NCI-H446 treated with DMSO at 0.1 percent for 48 hours (cell line): ENCODE data around the gene SNX10.

Experiments
- DNase-seq: peaks from one replicate; lab custom pipeline; 2025; lab: John Stamatoyannopoulos, UW

Gene SNX10

DNA sequence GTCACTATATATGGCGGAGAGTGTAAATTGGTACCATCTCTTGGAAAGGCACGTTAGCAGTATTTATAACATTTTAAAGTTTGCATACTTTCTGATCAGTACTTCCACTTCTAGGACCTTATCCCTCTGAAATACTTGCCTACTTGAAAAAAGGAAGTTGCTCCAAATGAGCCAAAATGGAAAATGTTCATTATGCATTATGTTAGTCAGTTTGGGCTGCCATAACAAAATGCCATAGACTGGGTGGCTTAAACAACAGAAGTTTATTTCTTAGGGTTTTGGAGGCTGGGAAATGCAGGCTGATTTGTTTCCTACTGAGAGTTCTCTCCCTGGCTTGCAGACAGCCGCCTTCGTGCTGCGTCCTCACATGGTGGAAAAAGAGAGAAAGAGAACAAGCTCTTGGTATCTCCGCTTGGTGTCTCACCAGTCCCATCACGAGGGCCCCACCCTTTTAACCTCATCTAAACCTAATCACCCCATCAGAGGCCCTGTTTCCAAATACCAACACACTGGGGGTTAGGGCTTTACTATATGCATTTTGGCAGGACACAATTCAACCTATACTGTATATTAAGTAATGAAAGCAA lies 6.9 kb downstream of the SNX10 start:
- no peak for DNase-seq

DNA sequence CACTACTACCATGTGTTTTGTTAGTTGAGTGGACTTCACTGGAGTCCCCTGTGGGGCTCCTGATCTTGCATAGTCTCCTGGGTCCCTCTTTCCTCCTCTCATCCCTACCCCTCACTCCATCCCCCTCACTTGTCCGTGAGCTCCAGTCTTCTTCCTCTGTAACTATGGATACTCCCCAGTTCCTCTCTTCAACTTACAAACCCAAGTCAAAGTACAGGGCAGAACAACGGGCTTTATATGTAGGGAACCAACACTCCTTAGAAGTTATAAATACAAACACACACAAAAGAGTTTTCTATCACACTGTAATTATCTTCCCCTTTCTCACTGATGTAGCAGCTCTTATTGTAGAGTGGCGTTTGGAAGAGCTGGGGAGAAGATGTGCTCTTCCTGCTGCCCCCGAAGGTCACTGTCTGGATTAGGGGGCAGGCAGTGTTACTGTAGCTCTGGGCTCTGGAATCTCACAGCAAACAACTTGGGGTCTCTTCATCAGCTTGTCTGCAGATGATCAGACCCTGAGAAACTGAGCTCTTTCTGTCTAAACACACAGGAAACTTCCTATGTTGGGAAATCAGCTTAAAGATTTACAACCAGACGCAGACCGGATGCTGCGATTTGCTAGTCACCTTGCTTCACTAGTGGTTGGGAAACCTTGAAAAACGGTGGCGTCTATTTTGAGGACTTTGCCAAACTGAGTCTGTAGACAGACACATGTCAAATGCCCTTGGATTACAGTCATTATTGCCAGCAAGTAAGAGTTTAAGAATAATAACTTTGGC lies 13.6 kb downstream of the SNX10 start:
- no peak for DNase-seq

DNA sequence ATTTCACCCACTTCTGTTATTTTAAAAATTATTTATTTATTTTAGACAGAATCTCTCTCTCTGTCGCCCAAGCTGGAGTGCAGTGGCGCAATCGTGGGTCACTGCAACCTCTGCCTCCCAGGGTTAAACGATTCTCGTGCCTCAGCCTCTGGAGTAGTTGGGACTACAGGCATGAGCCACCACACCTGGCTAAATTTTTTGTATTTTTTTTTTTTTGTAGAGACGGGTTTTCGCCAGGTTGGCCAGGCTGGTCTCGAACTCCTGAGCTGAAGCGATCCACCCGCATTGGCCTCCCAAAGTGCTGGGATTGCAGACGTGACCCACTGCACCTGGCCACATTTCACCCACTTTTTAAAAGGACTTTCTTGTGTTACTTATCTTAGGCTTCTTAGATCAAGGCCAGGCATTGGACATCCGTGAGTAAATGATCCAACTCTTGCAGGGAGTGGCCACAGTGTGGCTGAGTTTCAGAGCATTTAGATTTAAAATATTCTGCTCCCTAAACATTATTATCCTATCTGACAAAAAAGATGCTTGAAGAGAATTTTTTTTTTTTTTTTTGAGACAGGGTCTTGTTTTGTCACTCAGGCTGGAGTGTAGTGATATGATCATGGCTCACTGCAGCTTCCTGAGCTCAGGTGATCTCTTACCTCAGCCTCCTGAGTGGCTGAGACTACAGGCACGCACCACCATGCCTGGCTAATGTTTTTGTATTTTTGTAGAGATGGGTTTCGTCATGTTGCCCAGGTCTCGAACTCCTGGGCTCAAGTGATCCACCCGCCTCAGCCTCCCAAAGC lies 14.4 kb downstream of the SNX10 start:
- no peak for DNase-seq

DNA sequence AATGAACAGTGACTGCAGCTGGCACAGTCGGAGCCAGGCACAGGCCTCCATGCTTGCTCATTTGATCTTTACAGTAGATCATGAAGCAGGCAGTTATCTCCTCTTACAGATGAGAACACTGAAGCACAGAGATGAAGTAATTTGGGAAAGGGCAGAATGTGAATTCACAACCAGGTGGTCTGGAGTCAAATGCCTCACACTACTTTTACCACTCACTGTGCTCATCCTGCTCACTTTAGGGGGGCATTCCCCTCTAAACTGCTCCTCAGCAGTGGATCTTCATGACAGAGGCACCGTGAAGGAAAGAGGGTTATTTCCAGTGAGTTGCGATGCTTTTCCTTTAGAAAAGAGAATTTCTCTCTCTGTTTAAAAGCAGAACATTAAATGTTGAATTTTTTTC lies 15.1 kb downstream of the SNX10 start:
- no peak for DNase-seq

DNA sequence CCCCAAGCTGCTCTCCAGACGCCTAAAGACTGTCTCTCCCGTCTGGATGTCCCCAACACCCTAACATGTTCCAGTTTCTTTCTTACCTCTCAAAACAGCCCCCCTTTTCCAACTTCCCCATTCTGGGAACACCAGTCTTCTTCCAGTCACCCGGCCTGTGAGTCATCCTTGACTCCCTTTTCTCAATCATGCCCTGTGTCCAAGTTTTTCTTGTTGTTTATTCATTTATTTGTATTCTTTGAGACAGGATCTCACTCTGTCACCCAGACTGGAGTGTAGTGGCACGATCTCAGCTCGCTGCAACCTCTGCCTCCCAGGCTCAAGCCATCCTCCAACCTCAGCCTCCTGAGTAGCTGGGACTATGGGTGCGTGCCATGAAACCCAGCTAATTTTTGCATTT lies 15.6 kb downstream of the SNX10 start:
- DNase-seq, result no peak

DNA sequence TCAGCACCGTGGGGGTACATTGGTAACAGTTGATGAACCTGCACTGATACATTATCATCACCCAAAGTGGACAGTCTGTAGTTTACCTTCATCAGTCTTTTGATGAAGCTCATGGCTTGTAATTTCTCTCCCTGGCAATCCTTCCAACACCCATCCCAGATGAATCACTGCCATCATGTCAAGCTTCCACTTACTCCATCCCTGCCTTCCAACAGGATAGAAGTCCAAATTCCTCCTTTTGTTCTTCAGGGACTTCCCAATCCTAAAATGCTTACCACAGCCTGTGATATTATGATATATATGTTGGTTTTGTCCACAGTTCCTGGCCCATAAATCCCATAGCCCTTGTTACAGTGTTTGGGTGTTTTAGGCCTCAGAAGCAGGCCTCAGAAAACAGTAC lies 16.1 kb downstream of the SNX10 start:
- DNase-seq, result no peak

DNA sequence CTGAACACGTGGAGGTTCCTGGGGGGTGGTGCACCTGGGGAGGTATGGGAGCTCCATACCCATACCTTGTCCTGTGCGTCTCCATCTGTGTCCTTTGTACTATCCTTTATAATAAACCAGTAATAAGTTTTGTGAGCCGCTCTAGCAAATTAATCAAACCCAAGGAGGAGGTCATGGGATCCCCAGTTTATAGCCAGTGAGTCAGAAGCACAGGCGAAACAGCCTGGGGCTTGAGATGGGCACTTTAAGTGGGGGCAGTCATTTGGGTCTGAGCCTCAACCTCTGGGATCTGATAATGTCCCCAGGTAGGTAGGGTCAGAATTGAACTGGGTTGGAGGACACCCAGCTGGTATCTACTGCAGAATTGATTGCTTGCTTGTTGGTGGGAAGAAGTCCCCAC lies 16.9 kb downstream of the SNX10 start:
- DNase-seq, result no peak

DNA sequence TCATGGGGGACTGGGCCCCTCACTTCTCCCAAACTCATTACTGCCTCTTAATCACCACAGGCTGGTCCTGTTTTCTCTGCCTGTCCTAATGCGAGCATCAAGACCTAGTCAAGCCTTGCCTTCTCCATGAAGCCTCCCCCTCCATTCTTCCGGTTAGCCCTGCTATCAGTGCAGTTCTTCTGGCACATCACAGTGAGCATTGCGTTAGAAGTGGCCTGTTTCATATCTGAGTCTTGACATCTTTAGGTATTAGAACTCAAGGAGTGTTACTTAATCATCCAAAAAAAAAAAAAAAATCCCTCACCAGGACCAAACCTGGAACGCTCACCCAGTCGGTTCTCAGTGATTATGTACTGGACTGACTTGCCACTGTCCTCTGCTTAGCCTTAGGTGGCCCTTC lies 17.4 kb downstream of the SNX10 start:
- DNase-seq, result no peak

DNA sequence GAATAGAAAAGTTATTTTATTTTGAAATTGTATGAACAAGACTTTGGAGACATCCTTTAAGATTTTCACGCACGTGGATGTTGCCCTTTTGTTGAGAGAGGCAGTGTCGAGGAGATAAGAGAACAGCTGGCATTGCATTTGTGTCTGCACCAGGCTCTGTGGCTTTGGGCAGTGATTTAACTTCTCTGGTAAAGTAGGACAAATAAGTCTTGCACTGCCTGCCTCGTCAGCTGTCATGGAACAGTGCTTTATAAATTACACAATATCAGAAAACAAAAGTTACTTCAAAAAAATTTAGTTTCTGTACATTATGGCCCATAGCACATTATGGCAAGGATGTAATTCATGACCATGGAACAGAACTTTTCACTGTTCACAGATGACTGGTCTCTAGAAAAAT lies 20.1 kb downstream of the SNX10 start:
- DNase-seq, result no peak

DNA sequence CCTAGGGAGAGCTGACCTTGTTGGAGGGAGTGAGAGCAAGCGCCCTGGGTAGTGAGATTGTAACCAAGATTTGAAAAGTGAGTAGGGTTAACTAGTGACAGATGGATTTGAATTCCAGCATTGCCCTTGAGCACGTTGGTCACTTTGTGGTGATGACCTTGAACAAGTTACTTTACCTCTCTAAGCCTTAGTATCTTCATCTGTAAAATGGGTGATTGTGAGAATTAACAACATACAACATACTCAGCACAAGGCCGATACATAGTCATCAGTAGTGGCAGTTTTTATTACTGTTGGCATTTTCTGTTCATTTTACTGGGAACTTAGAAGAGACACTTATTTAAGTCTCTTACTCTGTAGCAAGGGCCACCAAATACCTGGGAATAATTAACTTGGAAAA lies 25.5 kb downstream of the SNX10 start:
- no peak for DNase-seq

DNA sequence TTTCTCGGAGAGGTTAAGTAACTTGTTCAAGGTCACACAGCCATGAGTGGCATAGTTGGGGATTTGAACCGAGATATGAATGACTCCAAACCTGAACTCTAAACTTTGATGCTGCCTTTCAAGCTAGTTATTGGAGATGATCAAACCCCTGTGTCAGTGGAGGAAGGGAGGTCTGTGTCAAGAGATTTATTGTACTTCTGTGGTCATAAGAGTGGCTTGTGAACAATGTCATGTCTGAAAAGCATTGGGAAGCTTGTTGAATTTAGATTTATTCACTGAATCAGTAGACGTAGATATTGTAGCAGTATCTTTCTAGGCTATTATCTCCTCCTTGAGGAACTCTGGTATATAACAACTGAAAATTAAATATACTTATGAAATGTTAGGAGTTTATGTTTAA lies 27.3 kb downstream of the SNX10 start:
- no peak for DNase-seq

DNA sequence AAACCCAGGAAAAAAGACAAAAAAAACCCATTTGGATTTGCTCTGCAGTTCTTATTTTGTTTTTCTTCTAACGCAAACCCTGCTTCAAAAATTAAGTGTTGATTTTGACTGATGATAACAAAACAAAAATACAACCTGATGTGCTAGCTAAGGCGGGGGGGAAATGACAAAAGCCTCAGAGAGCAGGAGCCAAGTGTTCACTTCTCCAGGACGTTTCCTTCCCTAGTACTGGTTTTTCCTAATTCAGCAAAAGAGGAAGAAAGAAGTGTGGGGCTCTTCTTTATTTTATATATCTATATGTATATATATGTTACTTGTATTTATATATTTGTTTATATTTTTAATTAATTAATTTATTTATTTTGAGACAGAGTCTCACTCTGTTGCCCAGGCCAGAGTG lies 28.0 kb downstream of the SNX10 start:
- DNase-seq, result no peak

DNA sequence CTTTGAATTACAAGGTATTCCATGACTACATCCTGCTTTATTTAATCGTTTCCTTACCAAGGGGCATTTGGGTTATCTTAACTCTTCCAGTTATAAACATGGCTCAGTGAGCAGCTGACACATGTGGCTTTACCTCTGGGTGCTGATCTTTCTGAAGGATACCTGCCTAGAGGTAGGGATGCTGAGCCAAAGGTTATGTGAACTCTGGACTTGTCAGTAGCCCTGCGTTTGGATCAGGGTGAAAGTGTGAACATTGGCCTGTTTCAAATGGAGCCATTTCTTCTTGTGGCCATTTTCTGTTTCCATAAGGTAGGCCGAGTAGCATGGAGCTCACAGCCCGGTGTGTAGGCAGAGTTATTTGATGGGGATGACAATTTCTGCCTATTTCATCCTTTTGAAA lies 29.2 kb downstream of the SNX10 start:
- DNase-seq, result no peak

DNA sequence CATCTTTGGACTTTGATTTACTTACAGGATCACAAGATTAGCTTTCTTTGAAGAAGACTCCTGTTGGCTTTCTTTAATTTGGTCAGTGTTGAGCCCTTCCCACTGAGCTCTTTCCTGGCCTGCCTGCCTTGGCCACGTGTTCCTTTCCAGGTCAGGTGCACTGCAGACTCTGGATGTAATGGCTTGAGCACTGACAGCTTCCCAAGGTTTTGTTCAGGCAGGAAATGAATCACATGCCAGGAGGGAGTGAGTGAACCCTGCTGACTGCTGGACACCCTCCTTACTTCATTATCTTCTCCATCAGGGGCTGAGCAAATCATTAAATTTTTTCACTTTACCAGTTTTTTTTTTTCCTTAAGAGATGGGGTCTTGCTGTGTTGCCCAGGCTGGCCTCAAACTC lies 29.8 kb downstream of the SNX10 start:
- DNase-seq, result no peak

DNA sequence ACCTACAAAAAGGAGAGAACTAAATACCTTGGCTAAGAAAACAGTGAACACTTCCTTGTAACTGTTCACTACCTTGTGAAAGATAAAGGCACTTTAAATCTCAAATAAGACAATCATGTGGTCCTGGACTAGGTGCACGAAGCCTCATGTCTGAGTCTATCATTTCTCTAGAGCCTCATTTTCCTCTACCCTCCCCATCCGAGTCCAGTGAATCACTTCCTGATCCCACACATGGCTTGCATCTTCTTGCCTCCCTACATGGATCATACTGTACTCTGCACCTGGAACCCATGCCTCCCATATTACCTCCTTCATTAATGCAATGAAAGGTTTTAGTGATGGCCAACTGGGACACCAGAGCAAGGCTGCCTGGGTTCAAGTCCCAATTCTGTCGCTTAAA lies 34.5 kb downstream of the SNX10 start:
- no peak for DNase-seq

DNA sequence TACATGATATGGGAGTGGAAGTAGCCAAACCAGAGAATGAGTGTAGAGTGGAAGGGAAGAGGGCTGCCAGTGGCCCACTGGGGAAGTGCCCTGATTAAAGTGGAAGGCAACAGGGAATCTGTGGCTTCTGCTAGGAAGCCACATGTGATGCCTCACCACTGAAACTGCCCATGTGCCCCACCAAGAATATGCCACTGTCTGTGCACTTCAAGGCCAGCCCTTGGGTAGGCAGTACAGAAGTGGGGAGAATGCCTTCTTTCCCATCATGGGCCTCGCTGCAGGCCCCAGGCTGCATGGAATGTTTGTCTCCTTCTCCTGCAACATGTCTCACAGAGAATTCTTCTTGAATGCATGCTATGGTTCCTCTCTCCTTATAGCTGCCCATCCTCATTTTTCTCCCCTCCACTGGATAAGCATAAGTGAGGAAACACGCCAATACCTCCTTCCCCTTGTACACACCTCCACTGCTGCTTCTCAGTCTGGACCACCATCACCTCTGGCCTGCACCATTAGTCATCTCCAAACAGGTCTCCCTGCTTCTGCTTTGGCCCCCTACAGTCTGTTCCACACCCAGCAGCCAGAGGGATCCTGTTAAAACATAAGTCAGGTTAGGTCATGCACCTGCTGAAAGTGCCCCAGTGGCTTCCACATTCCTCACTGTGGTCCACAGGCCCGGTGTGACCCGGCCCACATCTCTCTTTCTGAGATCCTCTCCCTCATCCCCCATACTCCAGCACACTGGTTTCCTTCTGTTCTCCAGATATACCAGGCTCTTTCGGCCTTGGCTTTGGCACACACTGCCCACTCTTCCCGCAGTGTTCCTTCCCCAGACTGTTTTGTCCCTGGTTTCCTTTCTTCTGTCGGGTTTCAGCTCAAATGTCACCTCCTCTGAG lies 37.1 kb downstream of the SNX10 start:
- DNase-seq, result no peak

DNA sequence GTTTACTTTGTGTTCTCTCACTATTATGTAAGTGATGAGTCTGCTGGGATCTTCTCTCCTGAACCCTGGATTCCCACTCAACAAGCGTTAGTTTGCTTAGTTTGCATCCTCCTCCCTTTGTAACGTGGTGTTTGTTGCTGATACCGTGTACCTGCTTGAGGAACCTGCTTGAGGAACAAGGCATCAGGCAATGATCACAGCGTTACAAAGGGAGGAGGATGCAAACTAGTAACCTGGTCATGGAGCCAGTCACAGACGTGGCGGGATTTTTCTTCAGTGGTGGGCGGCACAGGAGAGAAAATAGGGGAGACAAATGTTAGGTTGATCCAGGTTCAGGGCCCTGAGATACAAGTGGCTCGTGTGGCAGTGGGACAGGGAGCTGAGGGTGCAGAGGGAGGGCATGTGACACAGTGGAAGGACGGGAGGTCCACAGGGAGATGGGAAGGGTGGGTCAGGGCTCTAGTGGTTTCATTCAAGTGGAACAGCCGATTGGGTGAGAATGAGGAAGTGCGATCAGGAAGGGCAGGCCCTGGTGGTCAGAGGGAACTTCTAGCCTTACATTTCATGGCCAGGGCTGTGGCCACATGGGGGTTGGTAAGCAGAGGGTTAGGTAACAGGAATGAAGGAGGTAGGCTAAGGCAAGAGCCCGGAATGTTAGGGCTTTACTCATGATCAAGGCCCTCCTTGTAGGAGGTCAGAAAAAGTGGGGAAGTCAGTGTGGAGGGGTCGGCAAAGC lies 38.0 kb downstream of the SNX10 start:
- DNase-seq, result no peak

DNA sequence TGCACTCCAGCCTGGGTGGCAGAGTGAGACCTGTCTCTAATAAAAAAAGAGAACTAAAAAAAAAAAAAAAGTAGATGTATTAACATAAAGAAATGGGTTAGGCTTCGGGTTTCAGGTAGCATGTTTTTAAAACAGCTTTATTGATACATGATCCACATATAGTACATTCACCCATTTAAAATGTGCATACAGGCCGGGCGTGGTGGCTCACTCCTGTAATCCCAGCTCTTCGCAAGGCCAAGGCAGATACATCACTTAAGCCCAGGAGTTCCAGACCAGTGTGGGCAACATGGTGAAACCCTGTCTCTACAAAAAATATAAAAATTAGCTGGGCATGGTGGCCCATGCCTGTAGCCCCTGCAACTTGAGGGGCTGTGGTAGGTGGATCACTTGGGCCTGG lies 39.5 kb downstream of the SNX10 start:
- DNase-seq, result no peak

DNA sequence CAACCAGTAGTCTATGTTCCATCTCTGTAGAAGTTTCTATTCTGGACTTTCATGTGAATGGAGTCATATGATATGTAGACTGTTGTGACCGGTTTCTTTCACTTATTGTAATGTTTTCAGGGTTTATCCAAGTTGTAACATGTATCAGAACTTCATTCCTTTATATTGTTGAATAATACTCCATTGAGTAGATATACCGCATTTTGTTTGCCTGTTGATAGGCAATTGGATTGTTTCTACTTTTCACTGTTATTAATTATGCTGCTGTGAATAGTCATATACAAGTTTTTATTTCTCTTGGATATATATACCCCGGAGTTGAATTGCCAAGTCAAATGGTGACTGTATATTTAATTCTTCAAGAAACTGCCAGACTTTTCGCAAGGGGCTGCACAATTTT lies 40.1 kb downstream of the SNX10 start:
- no peak for DNase-seq

DNA sequence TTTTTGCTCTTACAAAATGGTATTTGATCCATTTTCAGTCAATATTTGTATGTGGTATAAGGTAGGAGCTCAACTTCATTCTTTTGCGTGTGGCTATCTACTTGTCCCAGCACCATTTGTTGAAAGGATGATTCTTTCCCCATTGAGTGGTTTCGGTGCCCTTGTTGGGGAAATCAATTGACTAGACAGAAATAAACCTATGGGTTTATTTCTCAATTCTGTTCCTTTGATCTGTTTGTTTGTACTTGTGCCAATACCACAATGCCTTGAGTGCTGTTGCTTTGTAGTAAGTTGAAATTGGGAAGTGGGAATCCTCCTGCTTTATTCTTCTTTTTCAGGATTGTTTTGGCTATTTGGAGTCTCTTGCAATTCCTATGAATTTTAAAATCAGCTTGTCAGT lies 41.0 kb downstream of the SNX10 start:
- no peak for DNase-seq

DNA sequence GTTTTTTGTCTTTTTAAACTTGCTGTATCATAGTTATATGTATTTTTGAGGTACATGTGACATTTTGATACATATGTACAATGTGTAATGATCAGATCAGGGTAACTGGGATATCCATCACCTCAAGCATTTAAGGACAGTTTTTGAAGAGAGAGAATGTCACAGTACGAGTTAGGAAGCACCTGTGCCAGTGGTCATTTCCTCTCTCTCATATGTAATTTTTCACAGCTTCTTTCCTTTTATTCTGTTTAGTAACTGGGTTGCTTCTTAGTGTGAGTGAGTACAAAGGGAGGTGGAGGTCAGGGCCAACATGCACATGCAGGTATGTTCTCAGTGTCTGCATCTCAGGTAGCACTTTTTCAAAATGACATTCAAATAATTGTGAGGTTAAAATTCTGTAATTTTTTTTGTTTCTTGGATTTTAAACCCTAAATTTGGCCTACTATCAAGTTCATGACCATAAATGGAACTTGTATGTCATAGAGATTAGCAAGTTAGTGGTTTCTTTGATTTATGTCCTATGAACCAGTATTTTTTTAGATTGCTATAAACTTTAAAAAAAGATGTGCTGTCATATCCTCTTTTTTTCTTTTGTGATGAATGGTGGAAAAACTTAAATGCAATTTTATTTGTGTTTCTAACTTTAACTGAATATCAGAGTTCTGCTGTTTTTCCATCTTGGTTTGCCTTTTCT lies 42.7 kb downstream of the SNX10 start:
- DNase-seq, result no peak
